HG03045 (cell line): ENCODE data around the gene CHN1.

ENCODE experiments used
- ATAC-seq: cut with Tn5 transposase; IDR thresholded peaks from one replicate; pipeline ENCODE4 v1.9.1; 2021; ENCODE audit warnings: mild to moderate bottlenecking, moderate library complexity; ENCODE audit not compliant: unreplicated experiment

The CHN1 gene

DNA sequence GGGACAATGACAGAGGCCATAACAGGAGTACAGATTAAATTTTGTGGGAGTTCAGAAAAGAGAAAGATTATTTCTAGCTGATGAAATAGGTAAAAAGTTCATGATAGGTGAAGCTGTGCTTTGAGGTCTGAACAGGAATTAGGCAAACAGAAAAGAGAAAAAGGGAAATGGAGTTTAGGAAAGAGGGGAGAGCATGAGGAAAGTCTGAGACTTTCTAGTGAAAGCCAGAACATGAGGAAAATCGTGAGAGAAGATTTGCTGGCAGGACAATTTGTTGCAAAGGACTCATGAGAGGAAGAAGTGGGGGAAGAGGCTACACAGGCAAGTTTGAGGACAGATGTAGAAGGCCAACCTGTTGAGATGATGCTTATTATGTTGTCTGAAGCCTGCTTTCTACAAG lies 6.3 kb upstream of the CHN1 start:
- no peak for ATAC-seq

DNA sequence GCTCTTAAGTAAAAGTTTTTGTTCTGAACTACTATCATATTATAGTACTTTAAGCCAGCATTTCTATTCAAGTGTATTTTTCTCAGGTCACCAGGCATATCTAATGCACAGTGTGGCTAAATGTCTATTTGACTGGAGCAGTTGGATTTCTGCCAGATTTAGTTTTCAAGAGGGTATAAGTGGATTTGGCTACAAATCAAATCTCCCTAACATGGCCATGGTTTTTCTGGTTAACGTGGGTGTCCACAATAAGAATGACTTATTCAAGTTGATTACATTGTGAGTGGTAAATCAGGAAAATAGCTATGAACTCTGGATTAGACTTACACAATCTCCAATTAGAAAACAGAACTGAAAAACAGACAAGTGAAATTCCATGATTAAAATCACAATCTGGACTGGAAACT lies 5.7 kb upstream of the CHN1 start:
- ATAC-seq, result no peak

DNA sequence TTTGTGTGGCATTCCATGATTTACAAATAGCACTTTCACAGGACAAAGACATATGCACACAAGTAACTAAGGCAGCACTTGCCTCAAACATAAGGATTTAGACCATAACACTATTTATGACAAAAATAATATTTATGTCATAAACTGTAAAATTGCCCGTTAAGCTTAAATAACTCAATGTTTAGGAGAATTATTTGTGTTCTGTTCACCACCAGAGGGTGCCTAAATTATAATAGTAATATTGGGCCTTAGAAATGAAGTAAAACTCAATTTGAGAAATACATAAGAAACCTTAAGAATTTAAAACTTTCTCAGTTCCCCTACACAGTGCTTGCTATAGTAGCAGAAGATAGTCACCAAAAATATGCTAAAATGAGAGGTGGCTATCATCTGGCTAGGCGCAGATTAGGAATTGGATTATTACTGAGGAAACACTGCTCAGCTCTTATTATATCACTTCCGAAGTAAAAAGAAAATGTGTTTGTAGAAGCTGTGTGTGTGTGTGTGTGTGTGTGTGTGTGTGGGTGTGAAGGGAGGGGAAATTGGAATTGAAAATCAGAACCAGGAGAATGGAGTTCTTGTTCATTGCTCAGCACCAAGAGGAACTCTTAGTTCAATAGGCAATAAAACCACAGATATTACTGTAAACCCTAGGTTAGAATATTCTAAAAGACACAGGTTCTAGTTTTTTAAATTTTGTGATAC lies 4.9 kb upstream of the CHN1 start:
- ATAC-seq, result no peak

DNA sequence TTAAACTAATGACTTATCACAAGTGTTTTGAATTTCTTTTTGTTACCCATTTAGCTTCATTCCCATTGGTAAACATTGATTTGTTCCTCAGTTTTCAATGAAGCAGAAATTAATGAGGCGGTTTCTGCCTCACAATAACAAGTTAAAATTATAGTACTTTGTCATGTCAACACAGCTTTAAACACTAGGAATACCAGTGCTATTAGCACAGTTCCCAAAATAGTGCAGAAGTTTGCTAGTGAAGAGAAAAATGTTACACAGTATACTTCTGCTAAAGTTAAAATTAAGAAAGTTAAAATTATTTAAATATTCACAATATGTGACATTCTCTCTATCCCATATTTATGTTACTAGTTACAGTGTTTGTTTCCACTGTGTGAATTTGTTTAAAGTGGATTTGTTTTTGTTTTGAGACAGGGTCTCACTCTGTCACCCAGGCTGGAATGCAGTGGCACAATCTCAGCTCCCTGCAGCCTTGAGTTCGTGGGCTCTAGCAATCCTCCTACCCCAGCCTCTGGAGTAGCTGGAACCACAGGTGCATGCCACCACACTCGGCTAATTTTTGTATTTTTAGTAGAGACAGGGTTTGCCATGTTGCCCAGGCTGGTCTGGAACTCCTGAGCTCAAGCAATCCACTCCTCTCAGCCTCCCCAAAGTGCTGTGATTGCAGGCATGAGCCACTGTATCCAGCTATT lies 3.8 kb upstream of the CHN1 start:
- ATAC-seq, result no peak

DNA sequence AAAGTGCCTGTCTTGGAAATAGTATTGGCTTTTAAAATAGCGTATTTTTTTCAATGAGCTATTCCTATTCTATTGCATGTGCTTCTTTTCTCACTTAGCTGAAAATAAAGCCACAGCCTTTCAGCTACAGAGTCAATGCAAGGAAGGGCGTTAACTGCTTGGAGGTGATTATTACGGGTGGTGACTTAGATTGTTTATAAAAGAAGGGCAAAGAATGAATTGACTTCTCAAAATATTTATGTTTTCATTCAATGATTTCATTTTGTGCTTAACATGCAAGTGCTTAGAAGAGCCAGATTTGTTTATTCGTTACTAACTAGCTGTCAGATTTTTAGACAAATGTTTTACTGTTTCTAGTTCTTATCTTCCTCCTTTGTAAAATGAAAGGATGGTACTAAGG lies 2.8 kb upstream of the CHN1 start:
- no peak for ATAC-seq

DNA sequence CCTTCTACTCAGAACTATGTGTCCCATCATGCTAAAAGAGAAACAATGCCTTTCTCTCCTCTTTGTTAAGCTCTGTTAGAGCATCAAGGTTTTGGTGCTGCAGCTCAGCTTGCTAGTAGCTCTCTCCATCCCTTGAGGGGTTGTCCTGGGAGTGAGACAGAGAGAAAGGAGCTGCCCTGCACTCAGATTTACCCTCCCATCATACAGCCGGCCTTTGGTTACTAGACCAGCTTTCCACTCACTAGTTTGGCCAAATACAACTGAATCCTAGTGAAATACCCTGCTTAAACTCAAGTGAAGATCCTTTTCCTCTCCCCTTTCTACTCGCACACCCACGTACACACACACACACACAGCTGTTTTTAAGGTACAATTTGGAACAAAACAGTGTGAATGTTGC lies 2.3 kb upstream of the CHN1 start:
- ATAC-seq, result no peak

DNA sequence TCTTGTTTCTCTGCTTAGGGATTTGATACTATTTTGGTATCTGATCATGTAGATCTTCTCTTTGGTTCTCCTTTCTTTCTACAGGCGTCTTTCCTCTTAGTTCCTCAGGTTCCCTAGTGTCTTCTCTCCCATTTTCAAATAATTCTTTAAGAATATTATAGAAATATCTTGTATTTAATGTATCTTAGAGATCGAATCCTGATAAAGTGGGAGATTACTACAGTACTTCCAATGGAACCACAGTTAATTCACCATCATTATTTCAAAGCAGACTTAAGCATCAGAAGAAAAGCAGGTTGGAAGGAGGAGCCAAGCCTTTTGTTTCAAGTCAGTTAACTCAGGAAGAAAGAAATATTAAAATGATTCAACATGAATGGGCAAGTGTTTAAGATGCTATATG lies 1.1 kb upstream of the CHN1 start:
- no peak for ATAC-seq

DNA sequence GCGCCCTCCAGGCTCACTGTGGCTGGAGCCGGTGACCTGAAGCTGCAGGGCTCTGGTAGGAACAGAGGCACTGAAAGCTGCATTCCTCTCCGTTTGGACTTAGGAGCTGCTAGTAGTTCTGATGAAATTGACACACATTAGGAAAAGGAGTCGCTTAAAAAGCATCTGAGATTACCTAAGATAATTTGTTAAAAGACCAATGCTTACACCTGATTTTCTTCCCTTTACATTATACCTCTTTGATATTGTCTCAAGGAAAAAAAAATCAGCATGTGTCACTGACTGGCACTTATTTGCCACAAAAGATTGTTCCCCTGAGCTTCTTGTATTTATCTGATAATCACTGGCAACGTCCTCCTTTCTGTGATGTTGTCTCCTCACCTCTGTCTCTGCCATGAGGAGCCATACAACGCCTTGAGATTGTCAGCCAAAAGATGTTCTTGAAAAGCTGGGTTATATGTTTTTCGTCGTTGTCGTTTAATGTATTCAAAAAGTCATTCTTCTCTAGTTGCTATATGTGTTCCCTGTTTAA lies 618 bp upstream of the CHN1 start:
- no peak for ATAC-seq

DNA sequence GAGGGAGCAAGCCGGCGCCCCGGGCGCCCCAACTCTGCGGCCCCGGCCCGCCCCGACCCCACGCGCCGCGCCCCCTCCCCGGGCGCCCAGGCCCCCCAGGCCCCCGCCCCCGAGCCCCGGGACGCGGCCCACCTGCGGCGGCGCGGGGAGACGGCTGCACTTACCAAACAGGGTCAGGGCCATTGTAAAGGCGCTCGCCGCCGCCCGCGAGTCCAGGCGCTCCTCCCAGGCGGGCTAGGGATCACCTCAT lies 526 bp downstream of the CHN1 start:
- ATAC-seq, result peak; percentile 39

DNA sequence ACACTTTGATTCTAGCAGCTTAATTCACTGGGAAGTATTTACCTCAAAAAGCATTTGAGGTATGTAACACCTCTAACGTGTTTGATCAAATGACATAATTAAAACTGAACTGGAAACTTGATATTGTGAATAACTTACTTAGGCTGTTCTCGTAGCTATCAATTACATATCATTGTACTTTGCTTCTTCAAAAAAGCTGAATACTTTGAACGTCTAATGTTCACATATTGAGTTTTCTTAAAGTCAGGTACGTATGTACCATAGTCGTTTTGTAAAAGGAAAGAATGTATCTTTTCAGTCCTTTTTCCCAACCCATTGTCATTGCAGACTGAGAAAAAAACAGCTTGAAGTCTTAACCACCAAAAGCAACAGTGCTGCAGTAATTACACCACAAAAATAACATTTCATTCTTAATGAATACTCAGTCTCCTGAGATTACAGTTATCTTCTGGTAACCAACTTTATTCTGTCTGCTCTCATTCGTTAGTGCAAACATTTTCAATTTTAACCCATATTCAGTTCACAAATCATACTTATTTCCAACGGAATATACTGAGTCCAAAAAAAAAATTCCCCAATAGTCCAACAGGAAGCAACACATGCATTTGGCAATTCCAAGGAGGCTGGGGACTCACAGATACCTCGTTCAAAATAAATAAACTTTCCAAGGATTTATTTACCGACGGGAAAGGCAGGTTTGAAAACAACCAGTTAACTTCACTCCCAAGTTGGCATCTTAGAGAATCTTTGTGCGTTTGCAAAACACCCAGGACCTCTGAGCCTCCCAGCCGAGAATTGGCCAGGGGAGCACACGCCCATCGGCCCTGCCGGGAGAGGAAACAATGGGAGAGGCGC lies 1.1 kb downstream of the CHN1 start:
- peak; percentile 12 for ATAC-seq

DNA sequence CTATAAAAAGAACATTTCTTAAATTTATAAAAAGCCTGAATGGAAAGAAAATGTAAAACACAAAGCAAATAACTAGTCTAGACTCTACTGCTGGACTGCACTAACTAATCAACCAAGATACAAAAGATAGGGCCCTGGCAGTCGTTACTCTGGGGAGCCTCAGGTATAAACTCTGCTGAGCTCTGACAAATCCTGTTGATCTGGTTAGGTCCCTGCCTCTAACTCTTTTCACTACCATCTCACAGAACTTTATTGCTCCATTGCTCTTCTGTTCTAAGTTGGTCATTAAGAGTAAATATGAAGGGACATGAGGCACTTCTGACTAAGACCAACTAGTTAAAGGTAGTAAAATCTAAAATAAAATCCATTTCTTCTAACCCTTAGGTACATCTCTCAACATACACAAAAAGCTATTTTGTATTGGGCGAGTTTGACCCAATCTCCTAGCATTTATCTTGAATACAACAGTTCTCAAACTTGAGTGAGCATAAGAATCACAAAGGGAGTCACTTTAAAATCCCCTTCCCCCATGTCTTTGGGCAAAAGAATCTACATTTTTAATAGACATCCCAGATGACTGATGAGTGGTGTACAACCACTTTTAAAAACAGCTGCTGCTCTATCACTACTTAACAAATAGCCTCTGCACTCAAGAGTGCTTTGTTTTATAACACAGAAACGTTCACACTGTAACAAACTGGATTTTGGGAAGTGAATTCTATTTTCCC lies 2.5 kb downstream of the CHN1 start:
- ATAC-seq, result no peak

DNA sequence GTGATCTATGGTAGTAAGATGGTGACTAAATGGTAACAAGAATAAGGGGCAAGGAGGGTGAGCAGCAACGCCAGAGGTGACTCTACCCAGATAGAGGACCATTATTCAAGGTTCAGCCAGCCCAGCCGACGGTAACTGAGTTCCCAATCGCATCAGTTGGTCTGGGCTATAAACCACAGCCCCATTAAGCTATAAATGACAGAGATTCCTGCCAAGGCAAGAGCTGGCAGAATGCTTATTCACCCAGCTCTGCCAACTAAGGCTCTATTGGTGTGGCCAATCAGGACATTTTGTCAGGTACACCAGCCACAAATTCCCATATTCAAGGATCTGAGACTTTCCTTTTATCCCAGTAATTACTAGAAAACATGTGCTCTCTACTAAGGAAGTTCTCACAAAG lies 3.6 kb downstream of the CHN1 start:
- no peak for ATAC-seq

DNA sequence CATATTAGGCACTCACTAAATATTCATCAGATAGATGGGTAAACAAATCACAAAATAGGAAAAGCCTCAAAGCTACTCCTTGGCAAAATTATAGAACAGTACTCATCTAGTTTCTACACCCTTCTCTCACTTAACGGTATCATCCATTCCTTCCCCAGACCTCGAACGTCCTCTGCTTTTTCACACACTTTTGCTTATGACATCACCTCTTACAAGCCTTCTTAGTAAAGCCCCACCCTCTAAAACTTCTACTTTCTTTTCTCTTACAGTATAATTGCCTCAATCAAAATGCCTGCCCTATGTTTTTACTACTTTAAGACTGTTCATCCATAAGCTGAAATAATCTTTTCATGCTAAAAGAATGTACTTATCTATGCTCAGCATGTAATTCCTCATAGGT lies 8.1 kb downstream of the CHN1 start:
- ATAC-seq, result no peak

DNA sequence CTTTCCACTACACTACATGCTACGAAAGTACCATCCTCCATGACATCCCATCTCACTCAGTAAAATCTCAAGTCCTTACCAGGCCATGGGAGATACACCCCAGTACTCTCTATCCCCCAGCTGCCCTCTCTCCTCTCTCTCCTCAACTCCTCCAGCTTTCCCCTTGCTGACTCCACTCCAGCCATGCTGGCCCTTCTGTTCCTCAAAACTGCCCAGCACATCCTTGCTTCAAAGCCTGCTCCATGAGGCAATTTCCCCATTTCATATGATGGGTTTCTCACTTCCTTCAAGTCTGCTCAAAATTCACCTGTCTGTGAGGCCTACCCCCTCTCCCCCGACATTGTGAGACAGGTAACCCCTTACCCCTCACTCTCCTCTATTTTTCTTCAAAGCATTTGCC lies 8.6 kb downstream of the CHN1 start:
- no peak for ATAC-seq

DNA sequence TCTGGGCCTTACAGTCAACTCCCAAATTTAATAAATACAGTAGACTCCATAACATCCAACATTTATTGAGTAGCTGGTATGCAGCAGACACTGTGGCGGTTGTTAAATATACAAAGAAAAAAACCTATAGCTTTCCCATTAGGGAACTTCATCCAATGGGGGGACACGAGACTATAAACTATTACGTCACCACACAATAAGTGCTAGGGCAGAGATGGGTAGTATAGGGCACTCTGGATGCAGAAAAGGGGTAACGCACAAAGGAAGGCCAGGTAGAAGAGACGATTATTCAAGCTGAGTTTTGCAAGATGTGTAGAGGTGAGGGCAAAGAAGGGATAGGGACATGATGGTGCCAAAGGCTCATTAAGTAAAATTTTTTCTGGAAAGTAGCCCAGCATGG lies 10.8 kb downstream of the CHN1 start:
- ATAC-seq, result no peak

DNA sequence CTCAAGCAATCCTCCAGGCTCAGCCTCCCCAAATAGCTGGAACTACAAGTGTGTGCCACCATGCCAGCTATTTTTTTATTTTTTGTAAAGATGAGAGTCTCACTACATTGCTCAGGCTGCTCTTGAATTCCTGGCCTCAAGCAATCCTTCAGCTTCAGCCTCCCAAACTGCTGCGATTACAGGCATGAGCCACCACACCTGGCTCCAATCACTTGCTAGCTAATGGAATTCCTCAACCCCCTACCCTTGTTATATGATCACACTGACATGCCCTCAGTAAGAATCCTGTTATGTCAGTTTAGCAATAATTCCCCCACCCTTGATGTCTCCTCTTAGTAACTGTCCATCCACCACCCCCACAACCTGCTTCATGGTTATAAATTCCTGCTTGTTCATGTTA lies 12.3 kb downstream of the CHN1 start:
- ATAC-seq, result no peak

DNA sequence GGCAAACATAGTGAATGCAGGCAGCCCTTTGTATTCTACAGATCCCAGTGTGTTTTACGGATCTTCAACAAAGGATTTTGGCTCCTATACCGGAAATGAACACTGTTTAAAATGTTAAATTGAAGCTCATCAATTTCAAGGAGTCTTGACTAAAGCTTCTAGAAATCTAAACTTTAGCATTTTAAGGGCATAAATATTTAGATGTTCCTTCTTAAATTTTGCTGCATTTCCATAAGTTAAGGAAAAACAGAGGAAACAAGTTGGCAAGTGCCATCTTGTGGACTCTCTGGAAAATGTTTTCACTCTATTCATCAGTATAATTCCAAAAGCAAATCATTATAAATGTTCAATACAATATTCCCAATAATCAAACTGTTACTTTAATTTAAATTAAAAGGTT lies 19.6 kb downstream of the CHN1 start:
- no peak for ATAC-seq

DNA sequence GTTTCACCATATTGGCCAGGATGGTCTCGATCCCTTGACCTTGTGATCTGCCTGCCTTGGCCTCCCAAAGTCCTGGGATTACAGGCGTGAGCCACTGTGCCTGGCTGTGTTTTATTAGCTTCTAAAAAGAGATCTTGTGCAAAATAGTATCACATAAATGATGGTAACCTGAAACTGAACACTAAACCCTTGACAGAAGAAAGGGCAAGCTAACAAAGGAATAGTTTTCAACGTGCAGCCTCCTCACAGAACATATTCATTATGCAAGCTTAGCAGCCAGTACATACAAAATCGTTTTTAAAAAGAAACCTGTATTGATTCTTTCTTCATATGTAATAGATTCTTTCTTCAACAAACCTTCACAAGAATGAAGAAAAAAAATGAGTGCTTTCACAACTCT lies 20.6 kb downstream of the CHN1 start:
- ATAC-seq, result no peak

DNA sequence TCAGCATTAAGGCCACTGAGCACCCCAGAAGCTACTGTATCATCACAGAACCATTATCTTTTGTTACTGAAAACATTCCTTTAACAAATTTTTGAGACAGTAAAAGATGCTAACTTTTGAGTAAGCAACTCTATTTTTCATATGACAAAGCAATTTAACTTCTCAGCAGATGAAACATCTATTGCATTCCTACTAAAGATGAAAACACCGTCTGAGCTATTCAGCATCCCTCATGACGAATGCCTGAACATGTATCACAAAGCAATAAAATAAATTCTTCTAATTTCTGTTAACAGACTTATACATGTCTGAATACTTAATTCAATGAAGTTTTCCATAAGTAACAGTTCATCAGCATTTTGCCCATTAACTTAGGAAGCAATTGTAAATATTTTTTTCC lies 23.9 kb downstream of the CHN1 start:
- no peak for ATAC-seq

DNA sequence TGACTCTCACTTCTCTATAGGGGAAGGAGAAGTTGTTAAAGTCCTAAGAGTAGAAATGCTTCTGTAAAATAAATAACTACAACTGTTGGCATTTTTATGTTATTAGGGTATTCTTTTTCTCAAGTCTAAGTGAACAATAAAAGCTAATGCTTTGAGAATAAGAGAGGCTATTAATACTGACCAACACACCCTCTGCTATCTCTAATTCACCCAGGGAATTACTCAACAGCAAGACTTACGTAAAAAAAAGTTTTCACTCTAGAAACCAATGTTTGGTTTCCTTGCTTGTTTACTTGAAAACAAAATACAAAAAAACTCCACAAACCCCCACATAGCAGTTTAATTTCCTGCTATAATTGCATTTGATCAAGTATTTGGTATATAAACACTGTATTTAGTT lies 25.2 kb downstream of the CHN1 start:
- ATAC-seq, result no peak

DNA sequence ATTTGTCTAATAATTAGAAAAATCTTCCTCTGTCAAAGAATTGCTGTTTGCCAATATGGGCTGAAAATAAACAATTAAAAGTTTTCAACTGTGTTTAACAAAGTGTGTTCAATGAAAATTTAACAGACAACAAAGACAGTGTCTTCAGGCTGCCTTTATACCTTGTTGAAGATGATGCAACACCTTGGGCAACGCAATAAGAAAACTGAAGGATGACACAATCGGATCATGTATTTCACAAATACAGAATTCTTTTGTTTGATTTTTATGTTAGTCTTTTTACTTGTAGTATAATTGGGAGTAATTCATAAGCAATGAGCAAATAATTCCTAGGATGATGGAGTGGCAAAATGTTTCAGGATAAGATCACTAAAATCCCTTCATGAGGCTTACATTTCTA lies 27.8 kb downstream of the CHN1 start:
- no peak for ATAC-seq
